Measurements from ENCODE around the gene ILDR1. TPM values are rescaled to one million over a fixed set of nuclear protein-coding genes. Genes with fewer than 3 reads are reported as not detected.

The ILDR1 gene
- total RNA-seq = not detected
- polyA plus RNA-seq = not detected
- long read RNA-seq, donor 1 = 0 reads
- long read RNA-seq, donor 2 = 0 reads
- long read RNA-seq, donor 3 = 0 reads
- long read RNA-seq, donor 4, partial matches to known transcripts = 1 of 1 reads
- long read RNA-seq, donor 4, other reads (novel, unspliced or antisense) = 0 of 1 reads

- no peak within 1 kb of the TSS for H3K27ac ChIP-seq (ENCODE audit: low read length)
- no peaks in the 10 kb centered on the region for H3K4me1 ChIP-seq (ENCODE audit: control insufficient read depth, insufficient read depth, low read length)
- intact Hi-C loops (cut with DNase I) = no loop called here
- 14% methylated on average over 43 of the region's 43 CpGs for WGBS
- ATAC-seq = peak; percentile 23 to 43
- peak in 1 of 3 donors; percentile 44 for DNase-seq
- H3K27me3 ChIP-seq (ENCODE audit: control insufficient read depth, insufficient read depth) = no peaks in the 10 kb centered on the region
- H3K9me3 ChIP-seq (ENCODE audit: control insufficient read depth, low read length) = no peaks in the 10 kb centered on the region
- peak within 1 kb of the TSS; percentile 34 for H3K4me3 ChIP-seq (ENCODE audit: low read length)
Measured at GRCh38 chr3:122021811-122022401, at the start of gene ILDR1. Gene ILDR1, minus strand, starts transcription at chr3:122022247. Its CDS starts 170 bp downstream, at chr3:122022077.

DNA sequence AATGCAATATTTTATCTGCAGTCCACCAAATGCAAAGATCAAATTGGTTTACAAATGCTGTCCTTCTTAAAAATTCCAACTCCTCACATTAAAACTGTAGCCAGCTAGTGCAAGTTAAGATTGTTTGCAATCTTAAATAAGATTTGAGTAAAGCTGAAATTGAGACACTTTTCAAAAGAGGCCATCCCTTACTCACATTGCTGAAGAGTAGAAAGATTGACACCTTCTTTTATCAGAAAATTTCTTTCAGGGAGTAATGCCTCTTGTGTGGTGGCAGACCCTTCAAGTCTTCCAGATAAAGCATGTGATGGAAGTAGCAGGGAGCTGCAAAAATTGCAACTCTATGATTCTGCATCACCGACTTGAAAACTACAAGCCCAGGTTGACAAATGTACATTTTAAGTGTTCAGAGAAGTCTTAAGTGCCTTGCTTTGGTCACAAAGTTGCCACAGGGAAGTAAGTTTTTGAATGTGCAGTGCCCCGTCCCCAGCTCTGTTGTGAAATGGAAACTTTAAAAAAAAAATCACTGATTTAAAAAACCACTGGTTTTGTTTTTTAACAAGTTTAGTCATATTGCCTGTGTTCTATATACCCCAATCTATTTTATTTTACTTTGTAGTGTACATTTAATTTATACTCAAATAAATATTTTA, 45.7 kb upstream of the ILDR1 start:
- 58% methylated on average over 2 of the region's 2 CpGs for WGBS
- Histone ChIP-seq H3K4me1 (ENCODE audit: control insufficient read depth, insufficient read depth, low read length) (no peaks in the 10 kb centered on the region), H3K27ac (ENCODE audit: low read length) (no peak overlapping the region), H3K27me3 (ENCODE audit: control insufficient read depth, insufficient read depth) (no peaks in the 10 kb centered on the region), H3K4me3 (ENCODE audit: low read length) (no peak overlapping the region), H3K9me3 (ENCODE audit: control insufficient read depth, low read length) (no peaks in the 10 kb centered on the region)
- intact Hi-C loops (cut with DNase I) = no loop called here
- no peak for ATAC-seq
- no peak for DNase-seq

DNA sequence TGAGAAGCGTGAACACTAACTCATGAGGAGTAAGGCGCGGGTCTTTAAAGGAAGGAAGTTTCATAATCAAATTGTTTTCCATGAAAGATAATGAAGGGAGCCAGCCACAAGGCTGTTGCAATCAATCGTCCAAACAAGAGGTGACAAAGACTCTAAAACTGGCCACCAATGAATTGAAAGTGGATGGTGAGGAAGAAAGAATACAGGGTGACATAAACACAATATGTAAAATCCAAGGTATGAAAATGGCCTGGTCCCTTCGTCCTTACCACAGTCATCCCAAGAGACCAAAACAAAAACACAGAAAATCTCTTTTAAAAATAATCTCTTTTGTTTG, 45.1 kb upstream of the ILDR1 start:
- Histone ChIP-seq H3K4me1 (ENCODE audit: control insufficient read depth, insufficient read depth, low read length) (no peaks in the 10 kb centered on the region), H3K9me3 (ENCODE audit: control insufficient read depth, low read length) (no peaks in the 10 kb centered on the region), H3K27me3 (ENCODE audit: control insufficient read depth, insufficient read depth) (no peaks in the 10 kb centered on the region), H3K27ac (ENCODE audit: low read length) (no peak overlapping the region), H3K4me3 (ENCODE audit: low read length) (no peak overlapping the region)
- intact Hi-C loops (cut with DNase I) = no loop called here
- ATAC-seq = peak in 1 of 2 donors; percentile 35
- WGBS = 36% methylated on average over 5 of the region's 5 CpGs
- DNase-seq = no peak

GRCh38 chr3:122066331-122067213, 44.5 kb upstream of the ILDR1 start:
- DNase-seq (no peak), ATAC-seq (no peak)
- Histone ChIP-seq H3K27me3 (ENCODE audit: control insufficient read depth, insufficient read depth) (no peaks in the 10 kb centered on the region), H3K4me1 (ENCODE audit: control insufficient read depth, insufficient read depth, low read length) (no peaks in the 10 kb centered on the region), H3K9me3 (ENCODE audit: control insufficient read depth, low read length) (no peaks in the 10 kb centered on the region), H3K4me3 (ENCODE audit: low read length) (no peak overlapping the region), H3K27ac (ENCODE audit: low read length) (no peak overlapping the region)
- intact Hi-C loops (cut with DNase I) = no loop called here
- 44% methylated on average over 6 of the region's 6 CpGs for WGBS

GRCh38 chr3:122064326-122064725, 42.3 kb upstream of the ILDR1 start:
- Histone ChIP-seq H3K9me3 (ENCODE audit: control insufficient read depth, low read length) (no peaks in the 10 kb centered on the region), H3K4me3 (ENCODE audit: low read length) (no peak overlapping the region), H3K27ac (ENCODE audit: low read length) (no peak overlapping the region), H3K4me1 (ENCODE audit: control insufficient read depth, insufficient read depth, low read length) (no peaks in the 10 kb centered on the region), H3K27me3 (ENCODE audit: control insufficient read depth, insufficient read depth) (no peaks in the 10 kb centered on the region)
- DNase-seq (no peak), ATAC-seq (no peak)
- WGBS = 82% methylated on average over 4 of the region's 4 CpGs
- intact Hi-C loops (cut with DNase I) = no loop called here

GRCh38 chr3:122063908-122064307, 41.9 kb upstream of the ILDR1 start:
- Histone ChIP-seq H3K4me3 (ENCODE audit: low read length) (no peak overlapping the region), H3K27me3 (ENCODE audit: control insufficient read depth, insufficient read depth) (no peaks in the 10 kb centered on the region), H3K9me3 (ENCODE audit: control insufficient read depth, low read length) (no peaks in the 10 kb centered on the region), H3K4me1 (ENCODE audit: control insufficient read depth, insufficient read depth, low read length) (no peaks in the 10 kb centered on the region), H3K27ac (ENCODE audit: low read length) (no peak overlapping the region)
- DNase-seq (no peak), ATAC-seq (no peak)
- 66% methylated on average over 1 of the region's 1 CpG for WGBS
- intact Hi-C loops (cut with DNase I) = no loop called here

DNA sequence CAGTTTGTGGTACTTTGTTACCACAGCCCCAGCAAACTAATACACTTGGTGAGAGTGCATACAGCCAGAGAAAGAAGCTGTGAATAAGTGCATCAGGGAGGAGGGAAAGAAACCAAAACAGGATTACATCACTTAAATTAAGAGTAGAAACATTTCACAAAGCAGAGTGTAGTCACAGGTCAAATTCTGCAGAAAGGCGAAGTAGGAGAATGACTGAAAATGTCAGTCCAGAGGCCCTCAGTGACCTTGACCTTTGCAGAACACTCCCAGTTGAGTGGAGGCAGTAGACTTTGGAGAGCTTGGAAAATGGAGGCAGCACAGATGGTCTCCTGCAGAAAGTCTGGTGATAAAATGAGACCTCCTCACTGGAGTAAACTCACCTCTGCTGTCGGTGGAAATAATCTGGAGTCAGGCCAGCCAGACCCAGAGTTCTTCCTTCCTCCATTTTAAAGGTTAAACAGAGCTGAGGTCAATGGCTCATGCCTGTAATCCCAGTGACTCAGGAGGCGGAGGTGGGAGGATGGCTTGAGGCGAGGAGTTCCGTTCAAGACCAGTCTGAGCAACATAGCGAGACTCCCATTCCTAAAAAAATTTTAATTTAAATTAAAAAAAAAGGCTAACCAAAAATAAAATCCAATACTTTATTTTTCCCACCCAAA, 38.1 kb upstream of the ILDR1 start:
- Histone ChIP-seq H3K4me1 (ENCODE audit: control insufficient read depth, insufficient read depth, low read length) (no peaks in the 10 kb centered on the region), H3K9me3 (ENCODE audit: control insufficient read depth, low read length) (no peaks in the 10 kb centered on the region), H3K27ac (ENCODE audit: low read length) (no peak overlapping the region), H3K4me3 (ENCODE audit: low read length) (no peak overlapping the region), H3K27me3 (ENCODE audit: control insufficient read depth, insufficient read depth) (no peaks in the 10 kb centered on the region)
- ATAC-seq (no peak), DNase-seq (no peak)
- intact Hi-C loops (cut with DNase I) = no loop called here
- WGBS = 68% methylated on average over 6 of the region's 6 CpGs

- H3K9me3 ChIP-seq (ENCODE audit: control insufficient read depth, low read length) = no peaks in the 10 kb centered on the region
Measured at GRCh38 chr3:122058294-122058693, 36.2 kb upstream of the ILDR1 start.

DNA sequence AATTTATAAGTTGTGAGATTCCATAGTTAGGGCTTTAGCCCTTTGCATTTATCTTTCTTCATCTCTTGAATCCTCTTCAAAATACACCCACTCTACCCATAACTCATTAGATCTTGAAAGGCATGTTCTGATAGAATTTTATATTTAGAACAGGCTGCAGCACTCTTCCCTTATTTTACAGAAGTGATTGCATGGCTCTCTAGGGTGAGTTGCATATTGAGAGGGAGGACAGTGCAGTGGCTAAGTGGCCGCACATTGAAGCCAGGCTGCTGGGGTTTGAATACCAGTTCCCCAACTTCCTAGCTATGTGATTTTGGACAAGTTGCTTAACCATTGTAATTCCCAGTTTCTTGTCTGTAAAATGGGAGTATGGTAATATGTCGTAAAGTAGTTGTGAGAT, 35.6 kb upstream of the ILDR1 start:
- Histone ChIP-seq H3K27me3 (ENCODE audit: control insufficient read depth, insufficient read depth) (no peaks in the 10 kb centered on the region), H3K4me3 (ENCODE audit: low read length) (no peak overlapping the region), H3K27ac (ENCODE audit: low read length) (no peak overlapping the region), H3K4me1 (ENCODE audit: control insufficient read depth, insufficient read depth, low read length) (no peaks in the 10 kb centered on the region), H3K9me3 (ENCODE audit: control insufficient read depth, low read length) (no peaks in the 10 kb centered on the region)
- 87% methylated on average over 2 of the region's 2 CpGs for WGBS
- ATAC-seq (no peak), DNase-seq (no peak)
- intact Hi-C loops (cut with DNase I) = no loop called here

More at GRCh38 chr3:122058294-122058693, 36.2 kb upstream of the ILDR1 start:
- ATAC-seq (no peak), DNase-seq (no peak)
- 84% methylated on average over 1 of the region's 1 CpG for WGBS
- Histone ChIP-seq H3K27ac (ENCODE audit: low read length) (no peak overlapping the region), H3K4me1 (ENCODE audit: control insufficient read depth, insufficient read depth, low read length) (no peaks in the 10 kb centered on the region), H3K27me3 (ENCODE audit: control insufficient read depth, insufficient read depth) (no peaks in the 10 kb centered on the region), H3K4me3 (ENCODE audit: low read length) (no peak overlapping the region)
- intact Hi-C loops (cut with DNase I) = no loop called here

DNA sequence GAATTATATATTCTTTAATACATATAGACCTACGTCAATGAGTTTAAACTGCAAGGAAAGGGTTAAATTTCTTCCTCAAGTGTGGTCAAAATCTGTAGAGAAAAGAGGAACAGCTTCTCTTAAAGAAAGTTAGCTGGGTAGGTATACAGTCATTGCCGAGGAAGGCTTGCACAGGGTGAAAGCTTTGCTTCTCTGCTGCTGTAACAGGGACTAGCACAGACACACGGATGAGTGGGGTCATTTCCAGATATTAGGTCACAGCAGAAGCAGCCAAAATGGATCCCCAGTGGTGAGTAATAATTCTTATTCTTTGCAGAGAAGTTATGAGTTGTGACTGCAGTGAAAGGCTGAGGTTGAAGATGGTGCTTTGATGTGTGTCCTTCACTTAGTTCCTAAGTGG, 33.2 kb upstream of the ILDR1 start, which contains the start of gene CD86:
TSS of gene CD86 (plus strand) at position 148 of the 400 bp plus-strand sequence. CDS start at position 276, 128 bp downstream.
- Histone ChIP-seq H3K27me3 (ENCODE audit: control insufficient read depth, insufficient read depth) (no peaks in the 10 kb centered on the region), H3K4me1 (ENCODE audit: control insufficient read depth, insufficient read depth, low read length) (no peaks in the 10 kb centered on the region), H3K9me3 (ENCODE audit: control insufficient read depth, low read length) (no peaks in the 10 kb centered on the region), H3K27ac (ENCODE audit: low read length) (no peak within 1 kb of the TSS), H3K4me3 (ENCODE audit: low read length) (peak within 1 kb of the TSS; percentile 20)
- WGBS = 43% methylated on average over 3 of the region's 3 CpGs
- ATAC-seq (peak in 1 of 2 donors; percentile 59), DNase-seq (no peak)
- intact Hi-C loops (cut with DNase I) = no loop called here
